HepG2 (cell line): Measurements from ENCODE around the gene ANKS4B. TPM values are rescaled to one million over a fixed set of nuclear protein-coding genes. Genes with fewer than 3 reads are reported as not detected.

Source experiments
- AGO2 ChIP-seq: fragments of 200-400 bp; formaldehyde crosslinking; optimal IDR thresholded peaks from 2 replicates; pipeline ENCODE3; 2017; ENCODE audit warnings: mild to moderate bottlenecking, low read depth, low read length, moderate library complexity
- ELF4 ChIP-seq: sonication (generic); formaldehyde crosslinking; IDR thresholded peaks from 2 replicates; pipeline ENCODE4 v1.5.0; 2020; ENCODE audit warnings: missing genetic modification reagents, mild to moderate bottlenecking, moderate library complexity, borderline replicate concordance
- ERF ChIP-seq: IDR thresholded peaks from 2 replicates; pipeline ENCODE4 v1.6.1; 2018; ENCODE audit warnings: missing biosample characterization, missing genetic modification reagents
- FOXA3 ChIP-seq: IDR thresholded peaks from 2 replicates; pipeline ENCODE4 v1.6.1; 2016; ENCODE audit warnings: missing genetic modification reagents, missing compliant biosample characterization
- FOXK2 ChIP-seq: fragments of 450-650 bp; IDR thresholded peaks from 2 replicates; pipeline ENCODE4 v1.6.1; 2016
- HNF4A ChIP-seq: sonication (generic); formaldehyde crosslinking; IDR thresholded peaks from 2 replicates; pipeline ENCODE4 v1.4.0; 2020; ENCODE audit warnings: missing genetic modification reagents
- KLF12 ChIP-seq: sonication (generic); formaldehyde crosslinking; IDR thresholded peaks from 2 replicates; pipeline ENCODE4 v1.4.0; 2020; ENCODE audit warnings: missing genetic modification reagents, borderline replicate concordance
- MIXL1 ChIP-seq: IDR thresholded peaks from 2 replicates; pipeline ENCODE4 v1.6.1; 2016
- NAIF1 ChIP-seq: sonication (generic); formaldehyde crosslinking; IDR thresholded peaks from 2 replicates; pipeline ENCODE4 v1.5.0; 2020; ENCODE audit warnings: mild to moderate bottlenecking, missing genetic modification reagents, borderline replicate concordance
- SRSF4 ChIP-seq: fragments of 200-400 bp; formaldehyde crosslinking; IDR thresholded peaks from one replicate; pipeline ENCODE4 v1.6.1; 2018; ENCODE audit warnings: mild to moderate bottlenecking, low read depth, low read length, moderate library complexity; ENCODE audit not compliant: poor library complexity, severe bottlenecking
- SRY ChIP-seq: sonication (generic); formaldehyde crosslinking; IDR thresholded peaks from 2 replicates; pipeline ENCODE4 v1.8.0; 2022; ENCODE audit warnings: mild to moderate bottlenecking, missing genetic modification reagents
- ZNF30 ChIP-seq: sonication (generic); formaldehyde crosslinking; IDR thresholded peaks from 2 replicates; pipeline ENCODE4 v1.5.0; 2020; ENCODE audit warnings: mild to moderate bottlenecking, missing genetic modification reagents
- ZNF460 ChIP-seq: sonication (generic); formaldehyde crosslinking; IDR thresholded peaks from 2 replicates; pipeline ENCODE4 v1.5.1; 2020; ENCODE audit warnings: missing genetic modification reagents, mild to moderate bottlenecking, borderline replicate concordance
- ZNF660 ChIP-seq: sonication (generic); formaldehyde crosslinking; IDR thresholded peaks from 2 replicates; pipeline ENCODE4 v1.5.1; 2020; ENCODE audit warnings: mild to moderate bottlenecking, low read depth, missing genetic modification reagents, borderline replicate concordance
- ZNF678 ChIP-seq: sonication (generic); formaldehyde crosslinking; IDR thresholded peaks from 2 replicates; pipeline ENCODE4 v1.4.0; 2020; ENCODE audit warnings: mild to moderate bottlenecking, missing genetic modification reagents
- ZNF747 ChIP-seq: sonication (generic); formaldehyde crosslinking; IDR thresholded peaks from 2 replicates; pipeline ENCODE4 v1.8.1; 2023; ENCODE audit warnings: missing genetic modification reagents, mild to moderate bottlenecking, borderline replicate concordance
- ZNF850 ChIP-seq: sonication (generic); formaldehyde crosslinking; conservative IDR thresholded peaks from 2 replicates; pipeline ENCODE4 v1.9.0; 2021; ENCODE audit warnings: mild to moderate bottlenecking, missing genetic modification reagents
- polyA plus RNA-seq, 8 experiments: library from polyadenylated mRNA; depleted of rRNA in 3 of 8; stranded (reverse) in 7 of 8; unstranded in 1 of 8; fragments of >200 nt; fragmentation: Illumina TruSeq in 4 of 8; extraction: Trizol in 4 of 8; gene quantifications; 2 replicates each; pipeline versions ENCODE4 v1.2.1 to v1.2.3, GENCODE V29; 2011 to 2016; ENCODE audit warnings: low read depth in 4 of 8, missing spikeins in 1 of 8, mixed read lengths in 1 of 8; ENCODE audit not compliant: insufficient read depth in 1 of 8
- total RNA-seq, 5 experiments: library from RNA; depleted of rRNA; stranded (reverse); fragments of >200 nt; fragmentation: Illumina TruSeq; extraction: Trizol; gene quantifications; 2 replicates each; pipeline ENCODE4 v1.2.3, GENCODE V29; 2016; ENCODE audit warnings: low read depth in 1 of 5
- TF ChIP-seq, protein P1 (sequence below): sonication (generic); formaldehyde crosslinking; conservative IDR thresholded peaks from 2 replicates; pipeline ENCODE4 v1.8.1; 2023; ENCODE audit warnings: missing genetic modification reagents
- TF ChIP-seq, protein P2 (sequence below): IDR thresholded peaks from 2 replicates; pipeline ENCODE4 v1.6.1; 2016; ENCODE audit warnings: missing biosample characterization, missing genetic modification reagents, low read depth
- TF ChIP-seq, protein P3 (sequence below): sonication (generic); formaldehyde crosslinking; IDR thresholded peaks from 2 replicates; pipeline ENCODE4 v1.8.1; 2022; ENCODE audit warnings: mild to moderate bottlenecking, missing genetic modification reagents
- TF ChIP-seq, protein P4 (sequence below): sonication (generic); formaldehyde crosslinking; IDR thresholded peaks from 2 replicates; pipeline ENCODE4 v1.8.0; 2022; ENCODE audit warnings: low read depth, missing genetic modification reagents

The ANKS4B gene
- total and polyA plus RNA-seq, 2 of the 13 experiments (the other 11 are each of a cell fraction or from before 2014, with no cell fraction given) = 6.5 to 30.0 TPM

DNA sequence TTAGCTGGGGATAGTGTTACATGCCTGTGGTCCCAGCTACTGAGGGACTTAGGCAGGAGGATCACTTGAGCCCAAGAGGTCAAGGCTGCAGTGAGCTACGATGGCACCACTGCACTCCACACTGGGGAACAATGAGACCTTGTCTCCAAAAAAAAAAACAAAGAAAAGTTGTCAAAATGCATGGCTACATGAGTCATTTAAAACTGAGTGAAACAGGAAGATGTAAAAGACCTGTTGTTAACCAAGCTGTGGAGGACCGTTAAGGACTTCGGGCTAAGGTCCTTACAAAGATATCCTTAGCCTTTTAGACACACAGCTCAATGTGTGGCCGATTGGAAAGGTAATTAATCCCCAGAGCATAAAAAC, 47.2 kb upstream of the ANKS4B start (continued):
- TF ChIP-seq AGO2 (no peak), ERF (CRISPR knock-in tag) (no peak), ZNF460 (CRISPR knock-in tag) (no peak; the same call in 1 of the 2 replicates), SRY (CRISPR knock-in tag) (no peak), KLF12 (no peak), ZNF850 (no peak), FOXK2 (peak; percentile 84), ZNF678 (no peak), SRSF4 (no peak), NAIF1 (CRISPR knock-in tag) (no peak), ZNF747 (no peak), MIXL1 (CRISPR knock-in tag) (no peak), ZNF30 (CRISPR knock-in tag) (no peak), ZNF660 (CRISPR knock-in tag) (no peak), HNF4A (peak; percentile 89), FOXA3 (CRISPR knock-in tag) (peak; percentile 73), ELF4 (no peak)
- TF ChIP-seq, protein P1, sequence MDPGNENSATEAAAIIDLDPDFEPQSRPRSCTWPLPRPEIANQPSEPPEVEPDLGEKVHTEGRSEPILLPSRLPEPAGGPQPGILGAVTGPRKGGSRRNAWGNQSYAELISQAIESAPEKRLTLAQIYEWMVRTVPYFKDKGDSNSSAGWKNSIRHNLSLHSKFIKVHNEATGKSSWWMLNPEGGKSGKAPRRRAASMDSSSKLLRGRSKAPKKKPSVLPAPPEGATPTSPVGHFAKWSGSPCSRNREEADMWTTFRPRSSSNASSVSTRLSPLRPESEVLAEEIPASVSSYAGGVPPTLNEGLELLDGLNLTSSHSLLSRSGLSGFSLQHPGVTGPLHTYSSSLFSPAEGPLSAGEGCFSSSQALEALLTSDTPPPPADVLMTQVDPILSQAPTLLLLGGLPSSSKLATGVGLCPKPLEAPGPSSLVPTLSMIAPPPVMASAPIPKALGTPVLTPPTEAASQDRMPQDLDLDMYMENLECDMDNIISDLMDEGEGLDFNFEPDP (CRISPR knock-in tag) = no peak
- TF ChIP-seq, protein P2, sequence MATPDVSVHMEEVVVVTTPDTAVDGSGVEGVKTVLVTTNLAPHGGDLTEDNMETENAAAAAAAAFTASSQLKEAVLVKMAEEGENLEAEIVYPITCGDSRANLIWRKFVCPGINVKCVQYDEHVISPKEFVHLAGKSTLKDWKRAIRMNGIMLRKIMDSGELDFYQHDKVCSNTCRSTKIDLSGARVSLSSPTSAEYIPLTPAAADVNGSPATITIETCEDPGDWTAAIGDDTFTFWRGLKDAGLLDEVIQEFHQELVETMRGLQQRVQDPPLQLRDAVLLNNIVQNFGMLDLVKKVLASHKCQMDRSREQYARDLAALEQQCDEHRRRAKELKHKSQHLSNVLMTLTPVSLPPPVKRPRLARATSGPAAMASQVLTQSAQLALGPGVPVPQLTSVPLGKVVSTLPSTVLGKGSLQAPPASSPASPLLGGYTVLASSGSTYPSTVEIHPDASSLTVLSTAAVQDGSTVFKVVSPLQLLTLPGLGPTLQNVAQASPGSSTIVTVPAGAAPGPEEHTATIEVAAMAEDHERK = no peak
- TF ChIP-seq, protein P3, sequence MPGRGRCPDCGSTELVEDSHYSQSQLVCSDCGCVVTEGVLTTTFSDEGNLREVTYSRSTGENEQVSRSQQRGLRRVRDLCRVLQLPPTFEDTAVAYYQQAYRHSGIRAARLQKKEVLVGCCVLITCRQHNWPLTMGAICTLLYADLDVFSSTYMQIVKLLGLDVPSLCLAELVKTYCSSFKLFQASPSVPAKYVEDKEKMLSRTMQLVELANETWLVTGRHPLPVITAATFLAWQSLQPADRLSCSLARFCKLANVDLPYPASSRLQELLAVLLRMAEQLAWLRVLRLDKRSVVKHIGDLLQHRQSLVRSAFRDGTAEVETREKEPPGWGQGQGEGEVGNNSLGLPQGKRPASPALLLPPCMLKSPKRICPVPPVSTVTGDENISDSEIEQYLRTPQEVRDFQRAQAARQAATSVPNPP (CRISPR knock-in tag) = no peak
- TF ChIP-seq, protein P4, sequence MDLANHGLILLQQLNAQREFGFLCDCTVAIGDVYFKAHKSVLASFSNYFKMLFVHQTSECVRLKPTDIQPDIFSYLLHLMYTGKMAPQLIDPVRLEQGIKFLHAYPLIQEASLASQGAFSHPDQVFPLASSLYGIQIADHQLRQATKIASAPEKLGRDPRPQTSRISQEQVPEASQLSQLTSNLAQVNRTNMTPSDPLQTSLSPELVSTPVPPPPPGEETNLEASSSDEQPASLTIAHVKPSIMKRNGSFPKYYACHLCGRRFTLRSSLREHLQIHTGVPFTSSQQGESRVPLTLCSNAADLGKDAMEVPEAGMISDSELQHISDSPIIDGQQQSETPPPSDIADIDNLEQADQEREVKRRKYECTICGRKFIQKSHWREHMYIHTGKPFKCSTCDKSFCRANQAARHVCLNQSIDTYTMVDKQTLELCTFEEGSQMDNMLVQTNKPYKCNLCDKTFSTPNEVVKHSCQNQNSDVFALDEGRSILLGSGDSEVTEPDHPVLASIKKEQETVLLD (CRISPR knock-in tag) = no peak
